ENCODE results near the gene NINJ1. TPM values are rescaled to one million over a fixed set of nuclear protein-coding genes. Genes with fewer than 3 reads are reported as not detected.

Gene NINJ1
- total and polyA plus RNA-seq, 2 donors (not counting 1 experiment from before 2014, with no cell fraction given), result 8.3 to 13.2 TPM

DNA sequence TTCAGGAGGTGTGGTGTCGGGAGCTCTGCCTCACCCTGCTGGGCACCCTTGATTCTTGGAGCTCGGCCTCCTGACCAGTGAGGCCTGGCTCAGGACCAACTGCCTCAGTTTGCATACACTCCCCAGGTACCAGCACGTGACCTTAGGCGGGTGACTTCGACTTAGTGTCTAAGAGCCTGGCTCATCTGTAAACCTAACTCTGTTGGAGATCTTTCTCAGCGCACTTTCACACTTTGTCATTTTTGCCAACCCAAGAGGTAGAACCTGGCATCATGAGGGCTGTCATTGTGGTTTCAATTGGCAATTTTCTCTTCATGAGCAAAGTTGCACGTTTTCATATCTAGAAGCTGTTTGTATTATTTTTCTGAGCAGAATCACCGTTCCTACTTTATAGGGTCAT is 36.5 kb upstream of the NINJ1 start:
- Histone ChIP-seq H3K27ac (ENCODE audit: low read length in 2 of 2) (no peak overlapping the region), H2AFZ (ENCODE audit: insufficient read depth, low read depth, low read length, poor library complexity, severe bottlenecking) (no peak overlapping the region), H4K20me1 (ENCODE audit: control insufficient read depth, insufficient read depth, low read length, poor library complexity, severe bottlenecking) (no peaks in the 10 kb centered on the region), H3K9me3 (ENCODE audit: control extremely low read depth in 1 of 3, control insufficient read depth in 2 of 3, insufficient read depth in 1 of 3, low read length in 2 of 3) (no peaks in the 10 kb centered on the region), H3K36me3 (replicated peaks in 1 of 2; ENCODE audit: control extremely low read depth in 1 of 2, control insufficient read depth in 1 of 2, extremely low read depth in 1 of 2, insufficient read depth in 2 of 2, low read length in 1 of 2) (no peaks in the 10 kb centered on the region), H3K4me2 (replicated peaks; ENCODE audit: low read depth, low read length, poor library complexity, severe bottlenecking) (no peak overlapping the region), H3K4me1 (ENCODE audit: control insufficient read depth in 2 of 2, insufficient read depth in 2 of 2, low read length in 2 of 2) (no peaks in the 10 kb centered on the region), H3K27me3 (replicated peaks in 1 of 4; ENCODE audit: control extremely low read depth in 1 of 4, control insufficient read depth in 3 of 4, insufficient read depth in 4 of 4, low read length in 3 of 4) (no peaks in the 10 kb centered on the region), H3K79me2 (ENCODE audit: control insufficient read depth, insufficient read depth, low read length) (no peaks in the 10 kb centered on the region), H3K9ac (ENCODE audit: low read length) (no peak overlapping the region), H3K4me3 (ENCODE audit: control extremely low read depth in 1 of 5, extremely low read depth in 1 of 5, insufficient read depth in 1 of 5, low read depth in 2 of 5, low read length in 4 of 5) (no peak overlapping the region)
- Mint-ChIP-seq H3K4me3 (no peak overlapping the region), H3K4me1 (no peaks in the 10 kb centered on the region), H3K9me3 (ENCODE audit: insufficient read depth) (no peaks in the 10 kb centered on the region), H3K27me3 (peaks cover 11% of the 10 kb centered on the region), H3K27ac (no peak overlapping the region)
- 93% methylated on average over 5 of the region's 8 CpGs for WGBS (ENCODE audit: insufficient coverage)
- ATAC-seq (ENCODE audit: low read depth), result no peak
- CTCF ChIA-PET, result no interaction called here
- no peak for DNase-seq
- intact Hi-C loops (cut with micrococcal nuclease), result no loop called here
- POLR2A ChIA-PET, result no interaction called here
- TF ChIP-seq, protein P1, sequence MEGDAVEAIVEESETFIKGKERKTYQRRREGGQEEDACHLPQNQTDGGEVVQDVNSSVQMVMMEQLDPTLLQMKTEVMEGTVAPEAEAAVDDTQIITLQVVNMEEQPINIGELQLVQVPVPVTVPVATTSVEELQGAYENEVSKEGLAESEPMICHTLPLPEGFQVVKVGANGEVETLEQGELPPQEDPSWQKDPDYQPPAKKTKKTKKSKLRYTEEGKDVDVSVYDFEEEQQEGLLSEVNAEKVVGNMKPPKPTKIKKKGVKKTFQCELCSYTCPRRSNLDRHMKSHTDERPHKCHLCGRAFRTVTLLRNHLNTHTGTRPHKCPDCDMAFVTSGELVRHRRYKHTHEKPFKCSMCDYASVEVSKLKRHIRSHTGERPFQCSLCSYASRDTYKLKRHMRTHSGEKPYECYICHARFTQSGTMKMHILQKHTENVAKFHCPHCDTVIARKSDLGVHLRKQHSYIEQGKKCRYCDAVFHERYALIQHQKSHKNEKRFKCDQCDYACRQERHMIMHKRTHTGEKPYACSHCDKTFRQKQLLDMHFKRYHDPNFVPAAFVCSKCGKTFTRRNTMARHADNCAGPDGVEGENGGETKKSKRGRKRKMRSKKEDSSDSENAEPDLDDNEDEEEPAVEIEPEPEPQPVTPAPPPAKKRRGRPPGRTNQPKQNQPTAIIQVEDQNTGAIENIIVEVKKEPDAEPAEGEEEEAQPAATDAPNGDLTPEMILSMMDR (IDR thresholded peaks at IDR 0.05), result no peak
- TF ChIP-seq EZH2 (IDR thresholded peaks at IDR 0.05; ENCODE audit: borderline replicate concordance, insufficient read depth, low read depth, low read length, poor library complexity, severe bottlenecking), result no peak

DNA sequence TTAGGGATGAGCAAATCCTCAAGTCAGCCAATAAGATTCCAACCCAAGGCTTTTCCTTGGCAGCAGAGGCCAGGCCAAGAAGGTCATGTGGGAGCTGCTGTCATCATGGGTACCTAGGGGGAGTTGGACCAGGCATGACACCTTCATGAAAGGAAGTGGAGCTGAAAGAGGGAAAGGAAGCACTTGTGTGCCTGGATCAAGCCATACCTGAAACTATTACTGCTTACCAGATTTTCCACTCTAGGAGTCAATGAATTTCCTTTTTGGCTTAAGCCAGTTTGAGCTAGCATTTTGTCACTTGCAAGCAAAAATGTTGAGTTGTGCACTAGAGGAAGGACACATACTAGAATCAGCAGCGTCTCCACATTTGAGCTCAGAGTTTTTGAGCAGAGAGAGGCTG is 35.4 kb upstream of the NINJ1 start:
- TF ChIP-seq, protein P1 (IDR thresholded peaks at IDR 0.05), result no peak
- no peak for TF ChIP-seq EZH2 (IDR thresholded peaks at IDR 0.05; ENCODE audit: borderline replicate concordance, insufficient read depth, low read depth, low read length, poor library complexity, severe bottlenecking)

More for the DNA sequence above, 35.4 kb upstream of the NINJ1 start:
- DNase-seq (no peak), ATAC-seq (ENCODE audit: low read depth) (no peak)
- Mint-ChIP-seq H3K4me1 (no peaks in the 10 kb centered on the region), H3K9me3 (ENCODE audit: insufficient read depth) (no peaks in the 10 kb centered on the region), H3K4me3 (no peak overlapping the region), H3K27ac (no peak overlapping the region), H3K27me3 (peaks cover 11% of the 10 kb centered on the region)
- Histone ChIP-seq H3K79me2 (ENCODE audit: control insufficient read depth, insufficient read depth, low read length) (no peaks in the 10 kb centered on the region), H3K36me3 (replicated peaks in 1 of 2; ENCODE audit: control extremely low read depth in 1 of 2, control insufficient read depth in 1 of 2, extremely low read depth in 1 of 2, insufficient read depth in 2 of 2, low read length in 1 of 2) (no peaks in the 10 kb centered on the region), H3K9me3 (ENCODE audit: control extremely low read depth in 1 of 3, control insufficient read depth in 2 of 3, insufficient read depth in 1 of 3, low read length in 2 of 3) (no peaks in the 10 kb centered on the region), H3K4me2 (replicated peaks; ENCODE audit: low read depth, low read length, poor library complexity, severe bottlenecking) (no peak overlapping the region), H3K27me3 (replicated peaks in 1 of 4; ENCODE audit: control extremely low read depth in 1 of 4, control insufficient read depth in 3 of 4, insufficient read depth in 4 of 4, low read length in 3 of 4) (no peaks in the 10 kb centered on the region), H4K20me1 (ENCODE audit: control insufficient read depth, insufficient read depth, low read length, poor library complexity, severe bottlenecking) (no peaks in the 10 kb centered on the region), H3K4me1 (ENCODE audit: control insufficient read depth in 2 of 2, insufficient read depth in 2 of 2, low read length in 2 of 2) (no peaks in the 10 kb centered on the region), H3K9ac (ENCODE audit: low read length) (no peak overlapping the region), H2AFZ (ENCODE audit: insufficient read depth, low read depth, low read length, poor library complexity, severe bottlenecking) (no peak overlapping the region), H3K4me3 (ENCODE audit: control extremely low read depth in 1 of 5, extremely low read depth in 1 of 5, insufficient read depth in 1 of 5, low read depth in 2 of 5, low read length in 4 of 5) (no peak overlapping the region), H3K27ac (ENCODE audit: low read length in 2 of 2) (no peak overlapping the region)
- 100% methylated on average over 1 of the region's 1 CpG for WGBS (ENCODE audit: insufficient coverage)
- POLR2A ChIA-PET, result no interaction called here
- CTCF ChIA-PET, result interaction anchor here (0.6 to 1.4 kb wide), 2 partner anchors 8 to 995 kb away, joined by 4 to 5 read pairs; no protein-coding TSS in a partner anchor
- intact Hi-C loops (cut with micrococcal nuclease), result no loop called here
